Measurements from ENCODE around the gene CAMKMT. TPM values are rescaled to one million over a fixed set of nuclear protein-coding genes. Genes with fewer than 3 reads are reported as not detected.

CAMKMT gene
- total RNA-seq, 2 donors from 2014 or later, result 10.7 to 11.6 TPM

DNA sequence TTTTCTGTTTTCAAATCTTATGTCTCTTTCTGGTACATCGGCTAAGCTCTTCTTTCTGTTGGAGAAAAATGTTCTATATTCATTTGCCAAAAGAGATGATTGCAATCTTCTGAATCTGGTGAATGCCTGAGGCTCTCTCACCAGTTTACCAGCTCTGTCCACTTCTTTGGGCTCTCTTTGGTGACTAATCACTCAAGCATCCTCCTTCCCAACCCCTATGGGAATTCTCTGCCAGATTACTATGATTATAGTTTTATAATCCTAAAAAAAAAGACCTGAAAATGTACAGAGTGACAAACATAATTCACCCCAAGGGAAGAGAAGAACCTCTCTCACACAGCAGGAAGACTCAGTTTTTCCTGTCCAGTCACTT, 187.3 kb downstream of the CAMKMT start:
- Histone ChIP-seq H3K36me3 (no peaks in the 10 kb centered on the region), H3K27ac (no peak overlapping the region), H3K9ac (ENCODE audit: low read depth in 2 of 2, low read length in 2 of 2) (no peak overlapping the region), H3K4me1 (no peaks in the 10 kb centered on the region), H3K4me3 (no peak overlapping the region), H3K9me3 (no peaks in the 10 kb centered on the region), H3K27me3 (no peaks in the 10 kb centered on the region)
- no peak for DNase-seq
- intact Hi-C loops (cut with DNase I), result no loop called here
- no peak for TF ChIP-seq CTCF (IDR thresholded peaks at IDR 0.05)

DNA sequence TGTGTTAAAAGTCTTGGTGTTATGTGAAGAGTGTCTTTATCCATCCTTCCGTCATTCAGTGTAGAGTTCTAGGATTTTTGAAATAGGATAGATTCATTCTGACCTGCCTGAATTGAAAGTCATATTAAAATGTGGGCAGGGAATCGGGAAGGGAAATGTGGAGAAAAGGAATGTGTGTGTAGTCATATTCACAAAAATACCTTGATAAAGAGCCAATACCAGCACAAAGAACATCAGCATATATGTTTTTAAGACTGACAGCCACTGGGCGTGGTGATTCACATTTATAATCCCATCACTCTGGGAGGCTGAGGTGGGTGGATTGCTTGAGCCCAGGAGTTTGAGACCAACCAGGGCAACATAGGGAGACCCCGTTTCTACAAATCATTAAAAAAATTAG, 188.1 kb downstream of the CAMKMT start:
- H3K4me3 ChIP-seq, result no peak overlapping the region
- H3K27ac ChIP-seq, result no peak overlapping the region
- DNase-seq, result no peak
- H3K9ac ChIP-seq (ENCODE audit: low read depth in 2 of 2, low read length in 2 of 2), result no peak overlapping the region
- H3K4me1 ChIP-seq, result no peaks in the 10 kb centered on the region
- H3K27me3 ChIP-seq, result no peaks in the 10 kb centered on the region
- H3K36me3 ChIP-seq, result no peaks in the 10 kb centered on the region
- H3K9me3 ChIP-seq, result no peaks in the 10 kb centered on the region
- no peak for TF ChIP-seq CTCF (IDR thresholded peaks at IDR 0.05)
- intact Hi-C loops (cut with DNase I), result no loop called here

GRCh38 chr2:44550561-44550960, 188.8 kb downstream of the CAMKMT start:
- H3K27ac ChIP-seq, result no peak overlapping the region
- no peaks in the 10 kb centered on the region for H3K4me1 ChIP-seq
- H3K36me3 ChIP-seq, result no peaks in the 10 kb centered on the region
- DNase-seq, result no peak
- no peaks in the 10 kb centered on the region for H3K9me3 ChIP-seq
- intact Hi-C loops (cut with DNase I), result no loop called here
- H3K27me3 ChIP-seq, result no peaks in the 10 kb centered on the region
- TF ChIP-seq CTCF (IDR thresholded peaks at IDR 0.05), result no peak
- H3K9ac ChIP-seq (ENCODE audit: low read depth in 2 of 2, low read length in 2 of 2), result no peak overlapping the region
- no peak overlapping the region for H3K4me3 ChIP-seq

DNA sequence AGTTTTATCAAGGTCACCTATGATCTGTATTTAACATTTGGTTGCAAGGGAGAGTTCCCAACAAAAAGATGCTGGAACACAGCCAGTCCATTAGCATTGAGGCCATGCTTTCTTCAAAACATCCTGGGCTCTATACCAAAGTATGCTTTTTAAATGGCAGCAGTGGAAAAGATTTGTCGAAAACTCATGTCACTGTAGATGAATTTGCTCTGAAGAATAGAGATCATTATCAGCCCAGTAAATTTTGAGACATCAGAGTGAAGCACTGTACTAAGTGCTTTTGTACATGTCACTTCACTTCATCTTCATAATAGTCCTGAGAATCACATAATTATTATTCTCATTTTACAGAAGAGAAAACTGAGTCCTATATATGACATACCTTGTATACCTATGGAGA, 189.8 kb downstream of the CAMKMT start:
- intact Hi-C loops (cut with DNase I), result no loop called here

GRCh38 chr2:44553456-44553855, 191.7 kb downstream of the CAMKMT start:
- intact Hi-C loops (cut with DNase I), result no loop called here
- H3K36me3 ChIP-seq, result no peaks in the 10 kb centered on the region
- no peak for DNase-seq
- H3K27me3 ChIP-seq, result no peaks in the 10 kb centered on the region
- H3K4me1 ChIP-seq, result no peaks in the 10 kb centered on the region
- no peaks in the 10 kb centered on the region for H3K9me3 ChIP-seq
- no peak overlapping the region for H3K4me3 ChIP-seq
- TF ChIP-seq CTCF (IDR thresholded peaks at IDR 0.05), result no peak
- H3K9ac ChIP-seq (ENCODE audit: low read depth in 2 of 2, low read length in 2 of 2), result no peak overlapping the region
- H3K27ac ChIP-seq, result no peak overlapping the region

More for the DNA sequence above, 189.8 kb downstream of the CAMKMT start:
- TF ChIP-seq CTCF (IDR thresholded peaks at IDR 0.05), result no peak
- Histone ChIP-seq H3K4me3 (no peak overlapping the region), H3K4me1 (no peaks in the 10 kb centered on the region), H3K9ac (ENCODE audit: low read depth in 2 of 2, low read length in 2 of 2) (no peak overlapping the region), H3K27me3 (no peaks in the 10 kb centered on the region), H3K36me3 (no peaks in the 10 kb centered on the region), H3K9me3 (no peaks in the 10 kb centered on the region), H3K27ac (no peak overlapping the region)
- no peak for DNase-seq

- Histone ChIP-seq H3K27me3 (no peaks in the 10 kb centered on the region), H3K9ac (ENCODE audit: low read depth in 2 of 2, low read length in 2 of 2) (no peak overlapping the region), H3K36me3 (no peaks in the 10 kb centered on the region), H3K9me3 (no peaks in the 10 kb centered on the region), H3K27ac (no peak overlapping the region), H3K4me1 (no peaks in the 10 kb centered on the region), H3K4me3 (no peak overlapping the region)
- intact Hi-C loops (cut with DNase I), result no loop called here
- no peak for DNase-seq
- no peak for TF ChIP-seq CTCF (IDR thresholded peaks at IDR 0.05)
These were observed 194.0 kb downstream of the CAMKMT start for GRCh38 chr2:44555700-44556099.

Measured in colonic mucosa (tissue), 4 donors.